HUES6 (cell line): ENCODE data around the gene GNB1.
"Not testable (repeated sequence)": the region's sequence is repeated elsewhere in the genome, so short reads cannot be mapped to it uniquely, and the experiment has no call there.

Experiments
- H3K27ac ChIP-seq: 2 replicates; pipeline ENCODE4 v1.7.0; 2013; ENCODE audit warnings: low read depth, mild to moderate bottlenecking, low read length, inconsistent platforms
- H3K27me3 ChIP-seq: 2 replicates; pipeline ENCODE4 v1.6.1; 2013; ENCODE audit warnings: low read length; ENCODE audit not compliant: control insufficient read depth, insufficient read depth
- H3K36me3 ChIP-seq: 2 replicates; pipeline ENCODE4 v1.6.1; 2013; ENCODE audit warnings: low read length; ENCODE audit not compliant: control insufficient read depth, insufficient read depth
- H3K4me1 ChIP-seq: 2 replicates; pipeline ENCODE4 v1.6.1; 2013; ENCODE audit warnings: low read length; ENCODE audit not compliant: control insufficient read depth, insufficient read depth
- H3K4me3 ChIP-seq: 2 replicates; pipeline ENCODE4 v1.5.1; 2013; ENCODE audit warnings: low read depth, low read length
- H3K9ac ChIP-seq: one replicate; pipeline ENCODE4 v1.6.1; 2013; ENCODE audit warnings: mild to moderate bottlenecking, low read length
- H3K9me3 ChIP-seq: 2 replicates; pipeline ENCODE4 v1.6.1; 2013; ENCODE audit warnings: low read depth, low read length; ENCODE audit not compliant: control insufficient read depth, insufficient read depth

Gene GNB1

DNA sequence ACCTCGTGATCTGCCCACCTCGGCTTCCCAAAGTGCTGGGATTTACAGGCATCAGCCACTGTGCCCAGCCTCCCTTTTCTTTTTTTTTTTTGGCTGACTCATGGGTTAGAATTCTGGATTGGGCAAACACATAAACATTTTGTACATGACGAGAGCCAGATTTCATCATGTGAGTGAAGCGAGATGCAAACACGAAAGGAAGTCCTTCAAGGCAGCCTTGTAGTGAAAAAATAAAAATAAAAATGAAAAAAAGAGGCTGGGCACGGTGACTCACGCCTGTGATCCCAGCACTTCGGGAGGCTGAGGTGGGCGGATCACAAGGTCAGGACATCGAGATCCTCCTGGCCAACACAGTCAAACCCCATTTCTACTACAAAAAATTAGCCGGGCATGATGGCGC is 149.9 kb downstream of the GNB1 start:
- not testable (repeated sequence) for H3K4me1 ChIP-seq, H3K36me3 ChIP-seq, H3K4me3 ChIP-seq, H3K27me3 ChIP-seq, H3K9ac ChIP-seq, H3K9me3 ChIP-seq, H3K27ac ChIP-seq

DNA sequence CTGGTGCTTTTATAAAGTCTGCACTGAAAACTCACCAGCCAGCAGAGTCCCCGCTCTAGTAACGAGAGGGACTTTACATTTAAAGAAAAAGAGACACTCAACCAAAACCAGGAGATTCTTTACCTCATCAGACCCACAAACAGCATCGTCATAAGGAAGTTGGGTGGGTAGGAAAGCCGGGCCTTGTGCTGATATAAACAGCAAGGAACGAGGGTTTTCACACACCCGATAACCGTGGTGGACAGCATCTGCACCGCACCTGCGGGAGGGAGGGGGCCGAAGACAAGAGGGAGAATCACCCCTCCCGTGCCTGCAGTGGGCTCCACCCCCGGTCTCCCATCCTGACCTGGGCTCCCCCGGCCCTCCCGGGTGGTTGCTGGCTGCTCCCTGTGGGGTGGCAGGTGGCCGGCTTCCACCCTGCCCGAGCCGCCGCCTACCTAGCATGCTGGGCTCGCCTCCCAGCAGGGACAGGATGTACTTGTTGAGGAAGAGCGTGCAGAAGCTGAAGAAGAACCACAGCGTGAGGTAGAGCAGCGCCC is 152.0 kb downstream of the GNB1 start:
- not testable (repeated sequence) for H3K9me3 ChIP-seq, H3K27me3 ChIP-seq, H3K4me1 ChIP-seq, H3K9ac ChIP-seq, H3K27ac ChIP-seq, H3K4me3 ChIP-seq
- H3K36me3 ChIP-seq: peaks cover 13% of the 10 kb centered on the region

DNA sequence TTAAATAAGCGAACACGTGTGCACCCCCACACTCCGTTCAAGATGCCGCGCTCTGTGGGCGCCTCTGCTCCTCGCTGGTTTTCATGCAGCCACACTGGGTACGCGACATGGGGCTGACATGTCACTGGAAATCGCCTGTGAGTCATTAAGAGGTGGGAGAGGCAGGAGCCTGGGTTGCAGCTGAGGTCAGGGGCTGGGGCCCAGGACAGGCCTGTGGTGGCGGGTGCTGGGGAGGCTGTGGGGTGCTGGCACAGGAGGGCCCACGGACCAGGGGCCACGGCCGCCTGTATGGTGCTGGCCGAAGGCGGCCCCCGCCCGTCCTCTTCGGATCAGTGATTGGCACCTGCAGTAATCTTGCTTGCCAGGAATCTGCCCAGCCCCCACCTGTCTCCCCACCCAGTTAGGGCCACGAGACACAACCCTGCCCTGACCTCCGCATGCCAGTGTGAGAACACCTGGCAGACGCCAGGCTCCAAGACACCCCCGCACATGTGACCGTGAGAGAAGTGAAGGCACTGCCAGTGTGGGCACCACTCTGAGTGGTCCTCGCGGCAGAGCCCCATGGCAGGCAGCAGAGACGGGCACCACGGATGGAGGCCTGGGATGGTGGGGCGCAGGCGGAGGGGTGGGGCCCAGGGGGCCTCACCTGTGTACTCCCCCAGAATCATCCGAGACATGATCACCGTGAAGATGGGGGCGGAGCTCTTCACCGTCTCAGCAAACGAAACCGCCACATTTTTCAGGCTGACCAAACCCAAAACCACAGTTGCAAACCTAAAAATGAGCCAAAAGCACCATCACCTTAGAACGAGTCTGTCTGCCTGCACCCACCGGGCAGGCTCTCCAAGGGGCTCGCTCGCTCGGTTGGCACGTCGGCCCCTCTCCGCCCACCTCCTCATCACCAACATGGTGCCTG is 153.0 kb downstream of the GNB1 start:
- not testable (repeated sequence) for H3K4me1 ChIP-seq, H3K9ac ChIP-seq, H3K4me3 ChIP-seq, H3K27ac ChIP-seq, H3K27me3 ChIP-seq, H3K9me3 ChIP-seq
- peaks cover 16% of the 10 kb centered on the region for H3K36me3 ChIP-seq
